SK-N-SH treated with all-trans-retinoic acid at 6 μM for 48 hours (cell line): ENCODE results near the gene SDHA.

Experiments
- ARNTL ChIP-seq: fragments of 450-650 bp; formaldehyde crosslinking; IDR thresholded peaks from 2 replicates; pipeline ENCODE4 v1.5.0; 2020; ENCODE audit warnings: low read depth, mild to moderate bottlenecking, moderate library complexity, borderline replicate concordance
- ESRRG ChIP-seq: fragments of 250-450 bp; sonication (Bioruptor Pico); IDR thresholded peaks from 2 replicates; pipeline ENCODE4 v1.6.1; 2021; ENCODE audit warnings: mild to moderate bottlenecking
- GLIS3 ChIP-seq: fragments of 250-450 bp; sonication (Bioruptor Pico); IDR thresholded peaks from 2 replicates; pipeline ENCODE4 v1.5.0; 2020; ENCODE audit warnings: mild to moderate bottlenecking, moderate library complexity
- PATZ1 ChIP-seq: fragments of 250-450 bp; sonication (Bioruptor Pico); IDR thresholded peaks from 2 replicates; pipeline ENCODE4 v1.8.0; 2020; ENCODE audit warnings: mild to moderate bottlenecking, moderate library complexity, borderline replicate concordance
- RARB ChIP-seq: fragments of 250-450 bp; sonication (Bioruptor Pico); IDR thresholded peaks from 2 replicates; pipeline ENCODE4 v1.8.0; 2021; ENCODE audit warnings: mild to moderate bottlenecking, moderate library complexity
- SNAI2 ChIP-seq: fragments of 250-450 bp; sonication (Bioruptor Pico); IDR thresholded peaks from 2 replicates; pipeline ENCODE4 v1.5.0; 2020; ENCODE audit warnings: mild to moderate bottlenecking, moderate library complexity
- ZNF565 ChIP-seq: fragments of 450-650 bp; formaldehyde crosslinking; conservative IDR thresholded peaks from 2 replicates; pipeline ENCODE4 v1.5.0; 2020; ENCODE audit warnings: low read depth, mild to moderate bottlenecking, moderate library complexity
- ZNF70 ChIP-seq: fragments of 450-650 bp; formaldehyde crosslinking; IDR thresholded peaks from 2 replicates; pipeline ENCODE4 v1.5.0; 2020; ENCODE audit warnings: mild to moderate bottlenecking, moderate library complexity
- ZNF8 ChIP-seq: fragments of 450-650 bp; formaldehyde crosslinking; IDR thresholded peaks from 2 replicates; pipeline ENCODE4 v1.5.0; 2020; ENCODE audit warnings: mild to moderate bottlenecking, moderate library complexity
- TF ChIP-seq, protein P1 (sequence below): fragments of 250-450 bp; sonication (Bioruptor Pico); IDR thresholded peaks from 2 replicates; pipeline ENCODE4 v1.8.0; 2021; ENCODE audit warnings: low read depth, mild to moderate bottlenecking, moderate library complexity, borderline replicate concordance
- TF ChIP-seq, protein P2 (sequence below): fragments of 250-450 bp; sonication (Bioruptor Pico); IDR thresholded peaks from 2 replicates; pipeline ENCODE4 v1.5.1; 2020; ENCODE audit warnings: low read depth, mild to moderate bottlenecking, moderate library complexity
- TF ChIP-seq, protein P3 (sequence below): fragments of 250-450 bp; sonication (Bioruptor Pico); IDR thresholded peaks from 2 replicates; pipeline ENCODE4 v1.5.1; 2021; ENCODE audit warnings: mild to moderate bottlenecking, moderate library complexity

- TF ChIP-seq ESRRG, result no peak
- no peak for TF ChIP-seq ZNF70 (CRISPR knock-in tag)
- no peak for TF ChIP-seq ARNTL (CRISPR knock-in tag)
- TF ChIP-seq SNAI2 (CRISPR knock-in tag), result no peak
- no peak for TF ChIP-seq ZNF8 (CRISPR knock-in tag)
- no peak for TF ChIP-seq GLIS3 (CRISPR knock-in tag)
- TF ChIP-seq, protein P1, sequence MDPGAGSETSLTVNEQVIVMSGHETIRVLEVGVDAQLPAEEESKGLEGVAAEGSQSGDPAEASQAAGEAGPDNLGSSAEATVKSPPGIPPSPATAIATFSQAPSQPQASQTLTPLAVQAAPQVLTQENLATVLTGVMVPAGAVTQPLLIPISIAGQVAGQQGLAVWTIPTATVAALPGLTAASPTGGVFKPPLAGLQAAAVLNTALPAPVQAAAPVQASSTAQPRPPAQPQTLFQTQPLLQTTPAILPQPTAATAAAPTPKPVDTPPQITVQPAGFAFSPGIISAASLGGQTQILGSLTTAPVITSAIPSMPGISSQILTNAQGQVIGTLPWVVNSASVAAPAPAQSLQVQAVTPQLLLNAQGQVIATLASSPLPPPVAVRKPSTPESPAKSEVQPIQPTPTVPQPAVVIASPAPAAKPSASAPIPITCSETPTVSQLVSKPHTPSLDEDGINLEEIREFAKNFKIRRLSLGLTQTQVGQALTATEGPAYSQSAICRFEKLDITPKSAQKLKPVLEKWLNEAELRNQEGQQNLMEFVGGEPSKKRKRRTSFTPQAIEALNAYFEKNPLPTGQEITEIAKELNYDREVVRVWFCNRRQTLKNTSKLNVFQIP, result no peak
- no peak for TF ChIP-seq RARB (CRISPR knock-in tag)
- TF ChIP-seq PATZ1 (CRISPR knock-in tag), result no peak
- TF ChIP-seq, protein P2, sequence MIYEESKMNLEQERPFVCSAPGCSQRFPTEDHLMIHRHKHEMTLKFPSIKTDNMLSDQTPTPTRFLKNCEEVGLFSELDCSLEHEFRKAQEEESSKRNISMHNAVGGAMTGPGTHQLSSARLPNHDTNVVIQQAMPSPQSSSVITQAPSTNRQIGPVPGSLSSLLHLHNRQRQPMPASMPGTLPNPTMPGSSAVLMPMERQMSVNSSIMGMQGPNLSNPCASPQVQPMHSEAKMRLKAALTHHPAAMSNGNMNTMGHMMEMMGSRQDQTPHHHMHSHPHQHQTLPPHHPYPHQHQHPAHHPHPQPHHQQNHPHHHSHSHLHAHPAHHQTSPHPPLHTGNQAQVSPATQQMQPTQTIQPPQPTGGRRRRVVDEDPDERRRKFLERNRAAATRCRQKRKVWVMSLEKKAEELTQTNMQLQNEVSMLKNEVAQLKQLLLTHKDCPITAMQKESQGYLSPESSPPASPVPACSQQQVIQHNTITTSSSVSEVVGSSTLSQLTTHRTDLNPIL (CRISPR knock-in tag), result no peak
- TF ChIP-seq, protein P3, sequence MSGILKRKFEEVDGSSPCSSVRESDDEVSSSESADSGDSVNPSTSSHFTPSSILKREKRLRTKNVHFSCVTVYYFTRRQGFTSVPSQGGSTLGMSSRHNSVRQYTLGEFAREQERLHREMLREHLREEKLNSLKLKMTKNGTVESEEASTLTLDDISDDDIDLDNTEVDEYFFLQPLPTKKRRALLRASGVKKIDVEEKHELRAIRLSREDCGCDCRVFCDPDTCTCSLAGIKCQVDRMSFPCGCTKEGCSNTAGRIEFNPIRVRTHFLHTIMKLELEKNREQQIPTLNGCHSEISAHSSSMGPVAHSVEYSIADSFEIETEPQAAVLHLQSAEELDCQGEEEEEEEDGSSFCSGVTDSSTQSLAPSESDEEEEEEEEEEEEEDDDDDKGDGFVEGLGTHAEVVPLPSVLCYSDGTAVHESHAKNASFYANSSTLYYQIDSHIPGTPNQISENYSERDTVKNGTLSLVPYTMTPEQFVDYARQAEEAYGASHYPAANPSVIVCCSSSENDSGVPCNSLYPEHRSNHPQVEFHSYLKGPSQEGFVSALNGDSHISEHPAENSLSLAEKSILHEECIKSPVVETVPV (CRISPR knock-in tag), result no peak
- no peak for TF ChIP-seq ZNF565
These were observed 26.0 kb upstream of the SDHA start for GRCh38 chr5:191949-192690.
